Skin of body (tissue), 2 donors: Measurements from ENCODE around the gene C14orf132. TPM values are rescaled to one million over a fixed set of nuclear protein-coding genes. Genes with fewer than 3 reads are reported as not detected.

Experiments
- small RNA-seq: library from RNA; depleted of rRNA; stranded (forward); fragments of <200 nt; gene quantifications from one replicate; pipeline ENCODE3, GENCODE V24; 2014; ENCODE audit warnings: low replicate concordance
- total RNA-seq: library from RNA; depleted of rRNA; stranded (reverse); fragments of >200 nt; gene quantifications from one replicate; pipeline ENCODE4 v1.2.3, GENCODE V29; 2014

Gene C14orf132
- total RNA-seq, 1 donor from 2014 or later: 8.7 TPM

Small RNA genes within 50 kb of the gene (small RNA-seq; reads per million reads assigned to genes)
- gene AL137190.1: not detected

Other genes with a start within 250 kb of the C14orf132 start
- gene TUNAR, start 162.5 kb upstream of the C14orf132 start, total RNA-seq: not detected
- 2.7 TPM for gene BDKRB2, start 165.5 kb downstream of the C14orf132 start, total RNA-seq
- gene BDKRB1, start 216.8 kb downstream of the C14orf132 start, total RNA-seq: 0.20 TPM